ENCODE results near the gene PTPRG.

- TF ChIP-seq CTCF (IDR thresholded peaks at IDR 0.05; ENCODE audit: extremely low read depth in 1 of 2, insufficient read depth in 1 of 2, low read depth in 1 of 2, low read length in 2 of 2) (no peak), POLR2AphosphoS5 (IDR thresholded peaks at IDR 0.05; ENCODE audit: insufficient read depth, low read depth, low read length) (no peak), JUN (IDR thresholded peaks at IDR 0.05; ENCODE audit: borderline replicate concordance, insufficient read depth, insufficient read length, low read depth) (no peak), MYC (IDR thresholded peaks at IDR 0.05; ENCODE audit: low read depth, low read length) (no peak), EZH2 (IDR thresholded peaks at IDR 0.05; ENCODE audit: borderline replicate concordance, low read depth, low read length, severe bottlenecking) (no peak), POLR2A (IDR thresholded peaks at IDR 0.05; ENCODE audit: low read depth, low read length) (no peak)
These were observed 385.4 kb downstream of the PTPRG start for GRCh38 chr3:61946570-61947324.
